ENCODE results near the gene SERTAD2. TPM values are rescaled to one million over a fixed set of nuclear protein-coding genes. Genes with fewer than 3 reads are reported as not detected.
A peak's percentile ranks its signal among the peaks of the same experiment; 100 is the strongest.

Gene SERTAD2
- total RNA-seq, 1 donor from 2014 or later, result 19.2 TPM

DNA sequence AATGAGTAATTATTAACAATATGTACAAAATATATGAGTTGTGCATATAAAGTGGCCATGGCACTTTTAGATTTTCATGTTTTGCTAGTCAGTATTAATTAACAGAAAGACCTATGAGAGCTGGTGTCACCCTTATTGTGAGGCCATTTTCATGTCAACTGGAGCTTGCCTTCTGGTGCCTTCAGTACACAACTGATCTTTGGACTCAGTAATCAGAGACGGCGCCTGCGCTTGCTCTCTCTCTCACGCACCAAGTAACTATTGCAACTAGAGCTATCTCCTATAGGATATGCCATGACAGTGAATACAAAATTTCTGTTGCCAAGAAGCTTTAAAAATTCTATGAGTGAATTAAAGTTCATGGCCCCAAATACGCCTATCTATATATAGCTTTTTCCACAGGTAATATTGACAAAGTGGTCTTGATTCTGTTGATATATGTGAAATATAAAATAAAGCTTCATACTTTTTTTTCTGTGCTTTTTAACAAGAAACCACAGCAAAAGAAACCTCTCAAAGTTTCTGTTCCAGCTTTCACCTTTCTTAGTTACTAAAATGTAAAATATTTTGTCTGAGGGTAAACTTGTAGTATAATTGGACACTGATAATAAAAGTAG, 2.9 kb downstream of the SERTAD2 start:
- H3K27ac Mint-ChIP-seq, result peak overlapping the region; percentile 98
- peak overlapping the region; percentile 89 for H3K4me3 Mint-ChIP-seq

DNA sequence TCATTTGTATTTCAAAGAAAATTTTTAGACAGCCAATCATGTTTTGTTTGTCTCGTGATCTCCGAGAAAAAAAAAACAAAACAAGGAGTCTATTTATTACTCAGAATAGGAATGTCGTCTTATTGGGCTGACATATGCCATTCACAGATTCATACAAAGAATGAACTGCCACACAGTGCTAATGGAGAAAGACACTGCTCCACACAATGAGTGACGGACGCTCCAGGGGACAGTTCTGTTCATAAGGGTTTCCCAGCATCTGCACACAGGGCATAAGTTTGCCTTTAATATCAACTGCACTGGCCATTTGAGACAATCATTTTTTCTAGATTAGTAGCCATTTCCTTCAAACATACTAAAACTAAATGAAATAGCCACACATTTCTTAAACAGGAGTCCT, 3.4 kb downstream of the SERTAD2 start:
- Mint-ChIP-seq H3K36me3 (no peaks in the 10 kb centered on the region), H3K27ac (peak overlapping the region; percentile 98), H3K4me1 (ENCODE audit: unreplicated experiment) (peaks cover 69% of the 10 kb centered on the region), H3K27me3 (no peaks in the 10 kb centered on the region), H3K9me3 (no peaks in the 10 kb centered on the region), H3K4me3 (peak overlapping the region; percentile 76)
- DNase-seq (ENCODE audit: extremely low spot score, unreplicated experiment), result no peak
- TF ChIP-seq, protein P1, sequence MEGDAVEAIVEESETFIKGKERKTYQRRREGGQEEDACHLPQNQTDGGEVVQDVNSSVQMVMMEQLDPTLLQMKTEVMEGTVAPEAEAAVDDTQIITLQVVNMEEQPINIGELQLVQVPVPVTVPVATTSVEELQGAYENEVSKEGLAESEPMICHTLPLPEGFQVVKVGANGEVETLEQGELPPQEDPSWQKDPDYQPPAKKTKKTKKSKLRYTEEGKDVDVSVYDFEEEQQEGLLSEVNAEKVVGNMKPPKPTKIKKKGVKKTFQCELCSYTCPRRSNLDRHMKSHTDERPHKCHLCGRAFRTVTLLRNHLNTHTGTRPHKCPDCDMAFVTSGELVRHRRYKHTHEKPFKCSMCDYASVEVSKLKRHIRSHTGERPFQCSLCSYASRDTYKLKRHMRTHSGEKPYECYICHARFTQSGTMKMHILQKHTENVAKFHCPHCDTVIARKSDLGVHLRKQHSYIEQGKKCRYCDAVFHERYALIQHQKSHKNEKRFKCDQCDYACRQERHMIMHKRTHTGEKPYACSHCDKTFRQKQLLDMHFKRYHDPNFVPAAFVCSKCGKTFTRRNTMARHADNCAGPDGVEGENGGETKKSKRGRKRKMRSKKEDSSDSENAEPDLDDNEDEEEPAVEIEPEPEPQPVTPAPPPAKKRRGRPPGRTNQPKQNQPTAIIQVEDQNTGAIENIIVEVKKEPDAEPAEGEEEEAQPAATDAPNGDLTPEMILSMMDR (conservative IDR thresholded peaks at IDR 0.05), result no peak

More for the DNA sequence above, 2.9 kb downstream of the SERTAD2 start:
- DNase-seq (ENCODE audit: extremely low spot score, unreplicated experiment), result no peak
- Mint-ChIP-seq H3K4me1 (ENCODE audit: unreplicated experiment) (peaks cover 73% of the 10 kb centered on the region), H3K36me3 (no peaks in the 10 kb centered on the region), H3K9me3 (no peaks in the 10 kb centered on the region), H3K27me3 (no peaks in the 10 kb centered on the region)
- TF ChIP-seq, protein P1 (conservative IDR thresholded peaks at IDR 0.05), result no peak

DNA sequence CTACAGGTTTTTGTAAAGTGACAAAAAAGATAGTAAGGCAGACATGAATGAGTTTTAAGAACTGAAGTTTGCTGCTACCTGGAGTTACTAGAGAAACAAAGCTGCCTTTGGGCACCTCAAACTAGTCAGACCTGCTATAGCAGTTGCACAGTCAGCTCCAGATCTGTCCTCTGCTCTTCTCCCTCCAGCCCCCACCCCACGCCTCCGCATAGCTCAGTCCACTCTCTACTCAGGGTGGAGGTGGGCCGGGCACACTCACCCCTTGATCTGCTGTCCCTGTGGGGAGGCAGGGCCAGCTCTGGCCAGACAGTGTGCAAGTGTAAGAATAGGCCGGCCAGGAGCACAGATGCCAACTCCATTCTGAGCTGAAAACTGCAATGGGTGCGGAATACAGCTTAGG, 4.1 kb downstream of the SERTAD2 start:
- Mint-ChIP-seq H3K36me3 (no peaks in the 10 kb centered on the region), H3K4me1 (ENCODE audit: unreplicated experiment) (peaks cover 69% of the 10 kb centered on the region), H3K27me3 (no peaks in the 10 kb centered on the region), H3K27ac (peak overlapping the region; percentile 98), H3K9me3 (no peaks in the 10 kb centered on the region), H3K4me3 (peak overlapping the region; percentile 87)
- TF ChIP-seq, protein P1 (conservative IDR thresholded peaks at IDR 0.05), result no peak
- no peak for DNase-seq (ENCODE audit: extremely low spot score, unreplicated experiment)

DNA sequence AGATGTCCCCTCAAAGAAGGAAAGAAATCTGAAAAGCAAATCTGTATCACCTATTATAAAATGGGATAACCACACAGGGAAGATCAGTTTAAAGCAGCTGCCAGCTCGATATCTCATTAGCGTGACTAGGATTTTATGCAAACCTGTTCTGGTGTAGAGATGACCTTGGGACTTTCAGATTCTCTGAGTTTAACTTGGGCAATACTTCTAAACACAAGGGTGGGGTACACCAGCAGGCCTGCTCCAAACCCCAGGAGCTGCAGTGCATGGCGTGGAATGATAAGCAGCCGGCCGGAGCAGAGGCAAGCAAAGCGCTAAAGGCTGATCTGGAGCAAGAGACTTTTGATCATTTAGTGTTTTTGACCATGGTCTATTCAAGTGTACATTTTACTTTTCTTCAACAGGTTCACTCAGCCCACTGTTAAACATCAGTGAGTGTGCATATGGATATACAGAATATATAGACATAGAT, 4.7 kb downstream of the SERTAD2 start:
- no peak for DNase-seq (ENCODE audit: extremely low spot score, unreplicated experiment)
- Mint-ChIP-seq H3K27ac (peak overlapping the region; percentile 98), H3K4me3 (peak overlapping the region; percentile 87), H3K4me1 (ENCODE audit: unreplicated experiment) (peaks cover 74% of the 10 kb centered on the region), H3K9me3 (no peaks in the 10 kb centered on the region), H3K36me3 (no peaks in the 10 kb centered on the region), H3K27me3 (no peaks in the 10 kb centered on the region)
- TF ChIP-seq, protein P1 (conservative IDR thresholded peaks at IDR 0.05), result no peak

DNA sequence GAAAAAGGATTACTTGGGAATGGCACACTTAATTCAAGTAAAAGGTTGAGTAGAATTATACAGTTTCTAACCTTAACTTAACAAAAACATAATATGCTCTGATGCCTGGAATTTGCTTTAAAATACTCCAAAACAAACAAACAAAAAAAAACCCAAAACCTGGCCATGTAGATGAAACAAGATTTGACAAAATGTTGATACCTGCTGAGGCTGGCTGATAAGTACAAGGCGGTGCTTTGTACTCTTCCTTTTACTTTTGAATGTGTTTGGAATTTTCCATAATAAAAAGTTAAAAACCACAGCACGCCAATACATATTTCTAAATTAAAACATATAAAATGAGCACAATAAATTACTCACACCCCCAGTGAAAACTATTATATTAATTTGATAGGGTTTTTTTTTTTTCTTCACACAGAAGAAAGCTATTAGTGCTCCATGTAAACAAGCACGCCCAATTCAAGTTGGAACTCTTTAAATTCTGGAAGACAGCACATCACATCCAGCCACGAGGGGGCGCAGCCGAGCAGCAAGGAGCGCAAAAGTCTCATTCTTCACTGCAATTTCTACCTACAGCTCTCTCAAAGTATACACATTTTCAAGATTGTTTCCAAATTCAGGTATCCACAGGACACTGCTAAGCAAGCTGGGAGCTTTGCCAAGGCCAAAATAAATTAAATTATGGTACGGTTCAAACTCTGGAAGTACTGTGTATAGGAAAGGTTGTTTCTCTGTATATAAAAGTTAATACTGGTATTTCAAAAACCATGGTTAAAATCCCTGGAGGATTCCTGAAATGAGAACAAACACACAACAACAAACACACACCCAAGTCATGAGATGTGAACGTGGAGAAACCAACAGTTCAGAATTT, 7.5 kb downstream of the SERTAD2 start:
- peak; percentile 86 for DNase-seq (ENCODE audit: extremely low spot score, unreplicated experiment)
- TF ChIP-seq, protein P1 (conservative IDR thresholded peaks at IDR 0.05), result peak; percentile 99
- H3K4me3 Mint-ChIP-seq, result peak overlapping the region; percentile 63
- no peaks in the 10 kb centered on the region for H3K9me3 Mint-ChIP-seq
- H3K4me1 Mint-ChIP-seq (ENCODE audit: unreplicated experiment), result peaks cover 83% of the 10 kb centered on the region
- H3K27me3 Mint-ChIP-seq, result no peaks in the 10 kb centered on the region
- H3K27ac Mint-ChIP-seq, result peak overlapping the region; percentile 98
- H3K36me3 Mint-ChIP-seq, result no peaks in the 10 kb centered on the region
